Measurements from ENCODE around the gene NFS1.
"Not testable (repeated sequence)": the region's sequence is repeated elsewhere in the genome, so short reads cannot be mapped to it uniquely, and the experiment has no call there.

DNA sequence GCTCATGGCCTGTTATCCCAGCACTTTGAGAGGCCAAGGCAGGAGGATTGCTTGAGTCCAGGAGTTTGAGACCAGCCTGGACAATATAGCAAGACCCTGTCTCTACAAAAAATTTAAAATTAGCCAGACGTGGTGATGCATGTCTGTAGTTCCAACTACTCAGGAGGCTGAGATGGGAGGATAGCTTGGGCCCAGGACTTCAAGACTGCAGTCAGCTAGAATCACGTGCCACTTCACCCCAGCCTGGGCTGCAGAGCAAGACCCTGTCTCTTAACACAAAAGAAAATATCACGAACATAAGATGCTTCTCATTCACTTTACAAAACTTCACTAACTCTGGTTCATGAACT, 45.3 kb upstream of the NFS1 start:
- TF ChIP-seq RAD21 (IDR thresholded peaks at IDR 0.05 in 1 of 2, conservative IDR thresholded peaks at IDR 0.05 in 1 of 2; ENCODE audit: low read depth in 2 of 2, low read length in 2 of 2); SUZ12 (IDR thresholded peaks at IDR 0.05; ENCODE audit: low read length); RXRA (IDR thresholded peaks at IDR 0.05; ENCODE audit: insufficient read depth, low read depth, low read length); POLR2AphosphoS5 (IDR thresholded peaks at IDR 0.05; ENCODE audit: low read depth, low read length); POLR2A (IDR thresholded peaks at IDR 0.05; ENCODE audit: control extremely low read depth in 1 of 2, low read depth in 2 of 2, low read length in 2 of 2); ZNF274 (IDR thresholded peaks at IDR 0.05; ENCODE audit: borderline replicate concordance, extremely low read depth, low read length): not testable (repeated sequence)
- TF ChIP-seq, protein P1, sequence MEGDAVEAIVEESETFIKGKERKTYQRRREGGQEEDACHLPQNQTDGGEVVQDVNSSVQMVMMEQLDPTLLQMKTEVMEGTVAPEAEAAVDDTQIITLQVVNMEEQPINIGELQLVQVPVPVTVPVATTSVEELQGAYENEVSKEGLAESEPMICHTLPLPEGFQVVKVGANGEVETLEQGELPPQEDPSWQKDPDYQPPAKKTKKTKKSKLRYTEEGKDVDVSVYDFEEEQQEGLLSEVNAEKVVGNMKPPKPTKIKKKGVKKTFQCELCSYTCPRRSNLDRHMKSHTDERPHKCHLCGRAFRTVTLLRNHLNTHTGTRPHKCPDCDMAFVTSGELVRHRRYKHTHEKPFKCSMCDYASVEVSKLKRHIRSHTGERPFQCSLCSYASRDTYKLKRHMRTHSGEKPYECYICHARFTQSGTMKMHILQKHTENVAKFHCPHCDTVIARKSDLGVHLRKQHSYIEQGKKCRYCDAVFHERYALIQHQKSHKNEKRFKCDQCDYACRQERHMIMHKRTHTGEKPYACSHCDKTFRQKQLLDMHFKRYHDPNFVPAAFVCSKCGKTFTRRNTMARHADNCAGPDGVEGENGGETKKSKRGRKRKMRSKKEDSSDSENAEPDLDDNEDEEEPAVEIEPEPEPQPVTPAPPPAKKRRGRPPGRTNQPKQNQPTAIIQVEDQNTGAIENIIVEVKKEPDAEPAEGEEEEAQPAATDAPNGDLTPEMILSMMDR (IDR thresholded peaks at IDR 0.05; ENCODE audit: control extremely low read depth in 1 of 3, insufficient read depth in 1 of 3, low read depth in 1 of 3, low read length in 3 of 3) = not testable (repeated sequence)
- TF ChIP-seq, protein P2, sequence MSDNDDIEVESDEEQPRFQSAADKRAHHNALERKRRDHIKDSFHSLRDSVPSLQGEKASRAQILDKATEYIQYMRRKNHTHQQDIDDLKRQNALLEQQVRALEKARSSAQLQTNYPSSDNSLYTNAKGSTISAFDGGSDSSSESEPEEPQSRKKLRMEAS (IDR thresholded peaks at IDR 0.05) = not testable (repeated sequence)
